ENCODE results near the gene RTN4R.
A peak's percentile ranks its signal among the peaks of the same experiment; 100 is the strongest.

The RTN4R gene

DNA sequence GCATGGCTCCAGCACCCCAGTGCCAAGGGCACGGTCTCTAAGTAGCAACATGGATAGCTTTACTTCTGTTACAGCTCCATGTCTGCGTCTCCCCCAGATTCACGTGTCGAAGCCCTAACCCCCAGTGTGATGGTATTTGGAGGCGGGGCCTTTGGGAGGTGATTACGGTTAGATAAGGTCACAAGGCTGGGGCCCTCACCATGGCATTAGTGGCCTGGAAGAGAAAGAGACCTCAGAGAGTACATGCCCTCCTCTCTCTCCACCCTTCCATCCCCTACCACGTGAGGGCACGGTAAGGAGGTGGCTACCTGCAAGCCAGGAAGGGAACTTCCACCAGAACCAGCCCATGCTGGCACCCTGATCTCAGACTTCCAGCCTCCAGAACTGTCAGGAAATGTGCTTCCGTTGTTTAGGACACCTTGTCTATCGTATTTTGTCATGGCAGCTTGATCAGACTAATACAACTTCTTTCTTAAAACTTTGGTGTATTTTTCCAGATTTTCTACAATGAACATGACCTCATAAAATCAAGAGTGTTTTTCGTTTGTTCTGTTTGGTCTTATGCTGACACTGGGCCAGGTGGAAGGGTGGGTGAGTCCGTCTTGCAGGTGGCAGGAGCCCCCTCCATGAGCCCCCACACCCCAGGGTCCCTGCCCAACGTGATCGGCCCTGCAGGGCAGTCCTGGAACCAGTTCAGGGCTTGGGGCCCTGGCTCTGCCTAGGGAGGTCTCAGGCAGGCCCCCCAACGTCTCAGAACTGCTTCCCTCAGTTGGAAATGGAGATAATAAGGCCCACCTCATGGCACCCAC lies 10.7 kb downstream of the RTN4R start:
- no peak for DNase-seq (ENCODE audit: low read depth in 3 of 3)

DNA sequence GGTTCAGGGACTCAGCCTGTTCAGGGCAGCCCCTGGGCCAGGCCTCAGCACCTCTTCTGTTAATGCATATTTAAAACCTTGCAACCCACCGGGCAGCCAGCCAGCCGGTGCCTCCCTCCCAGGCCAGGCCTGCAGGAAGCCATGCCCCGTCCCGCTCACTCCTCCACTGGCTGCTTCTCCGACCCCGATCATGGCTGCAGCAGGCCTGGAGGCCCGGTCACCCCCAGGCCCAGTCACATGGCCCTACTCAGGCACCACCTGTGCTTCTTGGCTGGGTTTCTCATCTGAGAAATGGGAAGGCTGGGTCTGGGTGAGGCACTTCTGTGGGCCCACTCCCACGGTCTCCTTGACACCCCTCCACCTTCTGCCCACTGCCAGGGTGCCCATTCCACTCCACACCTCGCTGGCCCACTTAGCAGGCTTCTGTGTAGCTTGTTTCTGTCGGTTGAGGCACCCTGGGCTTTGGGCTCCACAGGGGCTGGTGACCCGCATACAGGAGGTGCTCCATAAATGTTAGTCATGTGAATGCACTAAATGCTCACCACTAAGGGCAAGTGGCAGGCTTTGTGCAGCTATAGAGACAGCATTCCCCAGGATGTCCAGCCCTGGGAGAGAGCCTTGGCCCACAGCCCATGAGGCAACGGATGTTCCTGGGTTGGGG lies 11.4 kb downstream of the RTN4R start:
- no peak for DNase-seq (ENCODE audit: low read depth in 3 of 3)

- no peak for DNase-seq (ENCODE audit: low read depth in 3 of 3)
Observed at GRCh38 chr22:20256027-20256426, 12.1 kb downstream of the RTN4R start.

DNA sequence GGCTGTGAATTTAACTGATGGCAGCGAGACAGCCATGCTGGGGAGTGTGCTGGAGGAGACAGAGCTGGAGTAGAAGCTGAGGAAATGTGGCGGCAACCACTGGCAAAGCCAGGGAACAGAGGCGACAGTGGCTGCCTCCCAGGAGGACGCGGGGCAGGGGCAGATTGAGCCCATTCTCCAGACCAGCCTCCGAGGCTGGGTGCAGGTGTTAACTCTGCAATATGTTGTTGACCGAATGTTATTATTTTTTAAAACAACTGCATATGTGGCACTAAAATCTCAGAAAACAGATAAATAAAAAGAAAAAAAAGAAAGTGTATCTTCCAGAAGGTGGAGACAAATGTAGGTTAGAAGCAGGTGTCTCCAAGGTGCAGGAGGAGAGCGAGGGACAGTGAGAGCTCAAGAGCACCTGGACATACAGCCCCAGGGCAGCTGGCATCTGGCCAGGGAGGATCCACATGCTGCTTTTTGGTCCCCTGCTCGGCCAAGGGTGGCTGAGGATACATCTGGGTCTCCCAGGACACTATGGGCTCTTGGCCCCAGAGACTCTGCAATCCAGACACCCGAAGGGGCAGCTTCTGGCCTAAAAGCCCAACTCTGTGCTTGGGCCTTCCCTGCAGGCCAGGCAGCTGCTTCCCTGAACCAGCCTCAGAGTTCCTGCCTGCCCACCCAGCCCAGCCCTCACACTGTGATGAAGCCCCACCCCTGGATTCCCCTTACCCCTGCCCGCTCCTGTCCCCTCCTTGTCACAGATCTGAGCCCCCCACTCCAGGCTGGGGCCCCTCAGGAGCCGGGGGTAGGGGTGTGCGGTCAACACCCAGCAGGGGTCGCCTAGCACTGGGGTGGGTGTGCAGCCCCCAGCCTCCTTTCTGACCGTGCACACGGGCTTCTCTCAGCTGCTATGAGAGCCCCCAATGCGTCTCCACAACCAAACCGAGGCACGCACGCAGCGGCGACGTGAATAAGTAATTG lies 12.9 kb downstream of the RTN4R start:
- DNase-seq (ENCODE audit: low read depth in 3 of 3): no peak

DNA sequence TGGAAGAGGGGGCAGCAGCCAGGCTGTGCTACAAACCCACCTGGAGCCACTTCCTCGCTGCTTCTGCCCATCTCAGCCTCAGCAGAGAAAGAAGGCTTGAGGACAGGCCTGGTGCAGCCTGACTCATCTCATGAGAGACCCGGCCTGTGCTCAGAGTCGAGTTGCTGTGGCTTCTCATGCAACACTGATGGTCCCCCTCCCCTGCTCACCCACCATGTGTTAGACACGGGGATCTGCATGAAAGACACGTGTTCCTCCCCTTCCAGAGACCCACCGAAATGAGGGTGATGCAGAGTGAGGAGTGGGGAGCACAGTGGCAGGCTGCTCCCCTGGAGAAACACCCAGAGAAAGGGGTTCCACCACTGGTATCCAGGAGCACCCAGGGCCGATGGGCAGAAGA lies 15.0 kb downstream of the RTN4R start:
- DNase-seq (ENCODE audit: low read depth in 3 of 3): no peak

GRCh38 chr22:20251981-20252380 lies 16.1 kb downstream of the RTN4R start:
- DNase-seq (ENCODE audit: low read depth in 3 of 3): no peak

GRCh38 chr22:20251491-20251890 lies 16.6 kb downstream of the RTN4R start:
- DNase-seq (ENCODE audit: low read depth in 3 of 3): no peak

DNA sequence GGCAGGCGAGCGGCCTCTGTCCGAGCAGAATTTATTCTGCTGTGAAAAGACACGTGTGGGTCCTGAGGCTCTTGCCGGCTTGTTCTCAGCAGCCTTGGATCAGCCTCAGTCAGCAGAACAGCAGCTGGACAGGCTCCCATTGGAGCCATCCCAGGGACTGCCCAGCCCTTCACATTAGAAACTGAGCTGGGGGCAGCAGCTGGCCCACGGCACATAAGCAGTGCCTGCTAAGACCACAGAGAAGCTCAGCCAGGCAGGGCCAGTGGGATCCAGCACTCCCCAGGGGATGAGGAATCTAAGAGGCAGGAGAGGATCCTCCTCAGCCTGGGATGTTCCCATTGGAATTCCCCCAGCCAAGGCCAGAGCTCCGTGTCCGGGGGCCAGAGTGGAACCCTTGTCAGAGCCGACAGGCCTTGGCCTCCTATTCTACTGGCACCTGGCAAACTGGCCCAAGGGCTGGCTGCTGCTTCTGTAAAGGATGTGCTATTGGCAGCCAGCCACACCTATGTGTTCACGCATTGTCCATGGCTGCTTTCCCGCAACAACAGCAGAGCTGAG lies 18.2 kb downstream of the RTN4R start:
- DNase-seq (ENCODE audit: low read depth in 3 of 3): no peak

GRCh38 chr22:20248461-20248978 lies 19.6 kb downstream of the RTN4R start:
- DNase-seq (ENCODE audit: low read depth in 3 of 3): no peak

DNA sequence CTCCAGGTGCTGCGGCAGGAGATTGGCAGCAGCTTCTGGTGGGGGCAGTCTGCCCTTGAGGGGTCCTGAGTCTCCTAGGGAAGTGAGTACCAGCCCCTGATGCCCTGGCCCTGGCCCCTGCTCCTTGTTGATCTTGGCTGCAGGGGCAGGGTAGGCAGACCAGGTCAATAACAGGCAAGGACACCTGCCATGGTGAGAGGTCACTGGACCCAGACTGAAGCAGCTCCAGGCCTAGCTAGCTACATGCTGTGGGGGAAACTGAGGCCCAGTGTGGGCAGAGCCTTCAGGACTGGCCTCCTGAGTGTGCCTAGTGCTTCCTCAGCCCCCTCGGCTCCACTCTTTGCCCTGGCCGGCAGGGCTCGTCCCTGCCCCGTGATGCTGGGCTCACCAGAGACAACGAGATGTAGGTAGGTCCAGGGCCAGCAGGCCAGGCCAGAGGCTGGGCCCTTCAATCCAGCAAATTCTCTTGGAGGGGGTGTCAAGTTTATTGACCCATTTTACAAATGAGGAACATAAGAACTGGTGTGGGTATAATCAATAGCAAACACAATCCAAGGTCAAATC lies 20.4 kb downstream of the RTN4R start:
- DNase-seq (ENCODE audit: low read depth in 3 of 3): no peak

DNA sequence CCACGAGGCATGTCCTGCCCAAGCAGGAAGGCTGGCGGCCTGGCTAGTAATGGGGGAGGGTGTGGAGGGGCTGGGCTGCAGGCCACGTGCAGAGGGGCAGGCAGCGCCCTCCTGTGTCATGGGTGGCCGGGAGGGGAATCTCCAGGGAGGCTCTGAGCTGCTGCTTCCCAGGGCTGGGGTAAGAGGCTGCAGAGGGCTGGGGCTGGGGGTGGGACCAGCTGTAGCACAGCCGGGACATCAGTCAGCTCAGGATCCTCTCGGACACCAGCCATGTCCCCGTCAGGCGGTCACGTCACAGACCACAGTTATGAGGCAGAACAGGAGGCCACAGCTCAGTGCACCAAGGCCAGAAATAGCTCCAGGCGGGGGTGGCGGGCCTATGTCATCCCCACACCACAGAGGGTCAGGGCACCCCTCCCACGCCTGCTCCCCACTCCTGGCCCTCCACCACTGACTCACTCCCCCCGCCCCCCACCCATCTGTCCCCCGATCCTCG lies 21.1 kb downstream of the RTN4R start:
- no peak for DNase-seq (ENCODE audit: low read depth in 3 of 3)

DNA sequence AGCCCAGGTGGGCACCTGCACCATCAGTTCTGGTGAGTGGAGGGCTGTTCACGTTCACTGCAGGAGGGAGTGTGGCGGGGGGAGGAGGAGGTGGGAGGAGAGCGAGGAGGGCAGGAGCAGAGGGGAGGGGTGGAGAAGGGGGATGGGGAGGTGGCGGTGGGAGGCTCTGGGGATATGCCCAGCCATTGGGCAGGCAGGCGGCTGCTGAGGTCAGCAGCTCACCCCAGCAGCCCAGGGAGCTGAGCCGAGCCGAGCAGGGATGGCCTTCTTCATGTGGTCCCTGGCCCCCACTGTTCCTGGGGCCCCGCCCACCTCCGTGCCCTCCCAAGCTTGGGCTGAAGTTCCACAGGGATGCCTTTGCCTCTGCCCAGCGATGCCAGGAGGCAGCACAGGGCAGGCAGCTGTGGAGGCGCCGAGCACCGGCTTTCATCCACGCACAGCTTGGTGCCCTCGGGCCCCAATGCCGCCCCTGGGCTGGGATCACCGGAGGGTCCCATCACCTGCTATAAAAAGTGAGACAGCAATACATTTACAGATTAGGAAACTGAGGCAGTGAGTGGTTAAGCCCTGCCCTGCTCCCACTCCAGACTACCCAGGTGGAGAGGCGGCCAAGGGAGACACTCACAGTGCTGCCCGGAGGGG lies 21.6 kb downstream of the RTN4R start:
- no peak for DNase-seq (ENCODE audit: low read depth in 3 of 3)

- DNase-seq (ENCODE audit: low read depth in 3 of 3): no peak
Observed at GRCh38 chr22:20245577-20246367, 22.3 kb downstream of the RTN4R start.

GRCh38 chr22:20244691-20245576 lies 23.2 kb downstream of the RTN4R start:
- no peak for DNase-seq (ENCODE audit: low read depth in 3 of 3)

DNA sequence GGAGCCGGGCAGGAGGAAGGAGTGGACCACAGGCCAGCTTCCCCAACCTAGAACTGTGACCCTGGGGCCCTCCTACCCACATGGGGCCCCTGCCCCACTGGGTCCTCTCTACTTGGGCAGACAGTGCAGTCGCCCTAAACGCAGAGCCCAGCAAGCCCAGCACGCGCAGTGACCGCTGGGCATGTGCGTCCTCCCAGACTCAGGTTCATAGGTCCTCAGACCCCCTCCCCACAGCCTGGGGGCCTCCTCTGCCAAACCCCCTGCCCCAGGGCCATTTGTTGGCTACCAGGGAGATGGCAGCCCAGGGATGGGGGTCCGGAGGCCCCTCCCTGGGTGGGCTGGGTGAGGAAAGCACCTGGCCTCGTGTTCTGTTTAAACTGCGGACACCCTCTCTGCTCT lies 23.9 kb downstream of the RTN4R start:
- no peak for DNase-seq (ENCODE audit: low read depth in 3 of 3)

- peak; percentile 14 to 64 (median 25) for DNase-seq (ENCODE audit: low read depth in 3 of 3)
Observed at GRCh38 chr22:20243537-20244249, 24.4 kb downstream of the RTN4R start.

- DNase-seq (ENCODE audit: low read depth in 3 of 3): no peak
Observed at GRCh38 chr22:20243176-20243536, 25.0 kb downstream of the RTN4R start.

All from stimulated activated CD4-positive, alpha-beta T cell treated with anti-CD3 and anti-CD28 coated beads, TNF-alpha, amount 100 ng/mL, for 24 hours (primary cell).